ENCODE measurements around the gene RAMACL. TPM values are rescaled to one million over a fixed set of nuclear protein-coding genes. Genes with fewer than 3 reads are reported as not detected.

Gene RAMACL
- total RNA-seq, 1 donor from 2014 or later: 1.0 TPM

DNA sequence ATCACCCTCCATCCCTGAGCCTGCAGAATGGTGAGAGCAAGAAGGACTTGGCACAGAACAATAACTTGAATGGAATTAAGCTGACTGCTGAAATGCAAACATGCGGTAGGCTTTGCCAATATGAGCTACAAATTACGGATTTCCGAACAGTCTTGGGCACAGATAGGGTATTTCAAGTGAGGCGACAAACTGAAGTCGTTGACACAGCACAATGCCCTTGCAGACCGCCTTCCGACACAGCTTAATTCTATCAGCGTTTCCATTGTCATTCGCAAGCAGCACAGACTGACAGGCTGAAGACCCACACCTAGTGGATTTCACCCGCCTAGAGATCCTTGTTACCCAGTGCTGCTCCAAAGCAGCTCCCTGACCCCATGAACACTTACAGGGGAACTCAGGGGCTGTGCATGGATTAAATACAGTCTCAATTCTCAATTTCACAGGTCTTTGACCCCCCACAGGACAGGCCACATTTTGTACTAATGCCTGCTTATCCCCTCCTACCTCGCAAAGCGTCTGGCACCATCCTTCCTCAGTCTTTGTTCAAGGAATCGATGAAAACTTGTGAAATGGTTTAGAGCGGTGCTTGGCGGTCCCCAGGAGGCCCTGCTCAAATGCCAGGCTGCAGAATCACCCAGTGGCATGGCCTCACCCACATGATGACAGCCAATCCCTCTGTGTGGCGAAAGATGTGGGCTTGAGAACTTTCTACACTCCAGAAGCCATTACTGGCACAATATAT is 34.6 kb downstream of the RAMACL start:
- Histone ChIP-seq H3K27me3 (ENCODE audit: control insufficient read depth in 3 of 3, insufficient read depth in 3 of 3, low read length in 3 of 3) (no peaks in the 10 kb centered on the region), H3K4me1 (ENCODE audit: control insufficient read depth in 3 of 3, insufficient read depth in 3 of 3, low read length in 3 of 3) (peaks cover 19 to 24% (median 24%) of the 10 kb centered on the region in 3 donors), H3K9me3 (ENCODE audit: control insufficient read depth in 3 of 3, low read length in 3 of 3) (no peaks in the 10 kb centered on the region), H3K4me3 (ENCODE audit: low read length in 3 of 3) (no peak overlapping the region), H3K27ac (ENCODE audit: low read depth, low read length) (no peak overlapping the region), H3K9ac (ENCODE audit: low read depth in 1 of 3, low read length in 3 of 3) (no peak overlapping the region), H3K36me3 (ENCODE audit: control insufficient read depth in 3 of 3, insufficient read depth in 3 of 3, low read length in 3 of 3) (no peaks in the 10 kb centered on the region)

DNA sequence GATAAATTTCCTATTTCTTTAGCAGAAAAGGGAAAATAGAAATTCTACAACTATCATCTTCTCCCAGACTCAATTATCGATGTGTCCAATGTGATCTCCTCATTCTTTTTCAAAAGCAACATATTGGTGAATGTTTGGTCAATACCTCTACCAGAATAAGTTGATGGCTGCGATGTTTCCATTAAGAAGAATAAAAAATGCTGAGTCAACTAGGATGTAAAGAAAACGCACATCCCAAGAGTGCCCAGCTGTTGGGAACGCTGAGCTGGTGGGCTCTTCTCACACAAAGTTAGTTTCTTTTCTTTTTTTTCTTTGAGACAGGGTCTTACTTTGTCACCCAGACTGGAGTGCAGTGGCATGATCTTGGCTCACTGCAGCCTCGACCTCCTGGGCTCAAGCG is 39.8 kb downstream of the RAMACL start:
- Histone ChIP-seq H3K4me1 (ENCODE audit: control insufficient read depth in 3 of 3, insufficient read depth in 3 of 3, low read length in 3 of 3) (peaks cover 6 to 9% (median 7%) of the 10 kb centered on the region in 3 donors), H3K9me3 (ENCODE audit: control insufficient read depth in 3 of 3, low read length in 3 of 3) (no peaks in the 10 kb centered on the region), H3K9ac (ENCODE audit: low read depth in 1 of 3, low read length in 3 of 3) (no peak overlapping the region), H3K27me3 (ENCODE audit: control insufficient read depth in 3 of 3, insufficient read depth in 3 of 3, low read length in 3 of 3) (no peaks in the 10 kb centered on the region), H3K27ac (ENCODE audit: low read depth, low read length) (no peak overlapping the region), H3K4me3 (ENCODE audit: low read length in 3 of 3) (no peak overlapping the region), H3K36me3 (ENCODE audit: control insufficient read depth in 3 of 3, insufficient read depth in 3 of 3, low read length in 3 of 3) (peaks cover 0 to 3% (median 0%) of the 10 kb centered on the region in 3 donors)

DNA sequence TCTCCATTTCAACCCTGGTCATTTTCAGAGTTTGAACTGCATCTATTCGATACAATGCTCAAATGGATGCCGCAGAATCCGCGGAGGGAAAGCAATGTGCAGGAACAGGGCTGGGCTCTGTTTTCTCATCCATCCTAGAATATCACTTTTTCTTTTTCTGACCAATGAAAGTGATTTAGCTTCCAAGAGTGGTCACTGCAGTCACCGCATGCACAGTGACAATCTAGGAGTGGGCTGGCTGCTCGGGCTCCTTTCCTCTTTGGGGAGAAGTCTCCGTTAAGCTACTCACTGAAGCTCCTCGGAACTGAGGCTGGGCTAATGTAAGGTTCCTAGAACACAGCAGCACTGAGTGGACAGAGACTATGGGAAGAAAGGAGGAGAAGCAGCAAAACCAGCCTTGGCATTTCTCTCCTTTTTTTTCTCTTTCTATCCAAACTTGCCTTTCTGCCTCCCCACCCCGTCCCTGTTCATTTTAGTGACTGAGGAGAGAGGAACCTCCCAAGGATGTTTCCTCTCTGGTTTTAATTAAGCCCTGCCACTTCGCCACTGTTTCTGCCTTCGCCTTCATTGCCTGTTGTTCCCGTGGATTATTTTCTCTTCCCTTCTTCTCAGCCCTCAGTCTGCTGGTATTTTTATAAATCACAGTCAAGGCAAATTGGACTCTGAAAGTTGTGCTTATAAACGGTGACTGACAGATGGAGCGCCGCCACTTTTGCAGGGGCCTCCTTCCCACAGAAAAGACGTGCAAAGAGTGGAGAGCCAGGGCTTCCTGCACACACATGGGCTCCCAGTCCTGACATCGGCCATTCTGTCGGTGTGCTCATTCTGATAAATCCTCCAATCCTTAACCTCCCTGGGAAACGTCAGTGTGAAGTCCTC is 41.1 kb downstream of the RAMACL start:
- Histone ChIP-seq H3K9ac (ENCODE audit: low read depth in 1 of 3, low read length in 3 of 3) (no peak overlapping the region), H3K27ac (ENCODE audit: low read depth, low read length) (no peak overlapping the region), H3K4me1 (ENCODE audit: control insufficient read depth in 3 of 3, insufficient read depth in 3 of 3, low read length in 3 of 3) (peaks cover 13 to 20% (median 18%) of the 10 kb centered on the region in 3 donors), H3K27me3 (ENCODE audit: control insufficient read depth in 3 of 3, insufficient read depth in 3 of 3, low read length in 3 of 3) (no peaks in the 10 kb centered on the region), H3K4me3 (ENCODE audit: low read length in 3 of 3) (no peak overlapping the region), H3K9me3 (ENCODE audit: control insufficient read depth in 3 of 3, low read length in 3 of 3) (no peaks in the 10 kb centered on the region), H3K36me3 (ENCODE audit: control insufficient read depth in 3 of 3, insufficient read depth in 3 of 3, low read length in 3 of 3) (peaks cover 0 to 3% (median 0%) of the 10 kb centered on the region in 3 donors)

DNA sequence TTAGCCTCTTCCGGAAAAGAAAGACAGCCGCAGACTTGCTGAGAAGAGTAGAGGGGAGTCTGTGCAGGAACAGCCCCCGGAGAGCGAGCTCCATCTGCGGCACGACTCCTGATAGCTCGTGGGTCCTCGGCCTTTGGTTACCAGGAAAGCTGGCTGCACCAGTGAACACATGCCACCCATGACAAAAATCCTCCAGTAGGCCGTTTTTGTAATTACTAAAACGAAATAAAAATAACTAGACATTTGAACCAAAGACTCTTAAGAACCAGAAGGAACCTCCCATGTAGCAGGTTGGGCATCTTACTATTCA is 42.2 kb downstream of the RAMACL start:
- H3K9ac ChIP-seq (ENCODE audit: low read depth in 1 of 3, low read length in 3 of 3): no peak overlapping the region
- no peaks in the 10 kb centered on the region for H3K9me3 ChIP-seq (ENCODE audit: control insufficient read depth in 3 of 3, low read length in 3 of 3)
- no peak overlapping the region for H3K27ac ChIP-seq (ENCODE audit: low read depth, low read length)
- H3K4me1 ChIP-seq (ENCODE audit: control insufficient read depth in 3 of 3, insufficient read depth in 3 of 3, low read length in 3 of 3): peaks cover 13 to 24% (median 18%) of the 10 kb centered on the region in 3 donors
- peaks cover 0 to 3% (median 0%) of the 10 kb centered on the region in 3 donors for H3K36me3 ChIP-seq (ENCODE audit: control insufficient read depth in 3 of 3, insufficient read depth in 3 of 3, low read length in 3 of 3)
- no peak overlapping the region for H3K4me3 ChIP-seq (ENCODE audit: low read length in 3 of 3)
- no peaks in the 10 kb centered on the region for H3K27me3 ChIP-seq (ENCODE audit: control insufficient read depth in 3 of 3, insufficient read depth in 3 of 3, low read length in 3 of 3)

DNA sequence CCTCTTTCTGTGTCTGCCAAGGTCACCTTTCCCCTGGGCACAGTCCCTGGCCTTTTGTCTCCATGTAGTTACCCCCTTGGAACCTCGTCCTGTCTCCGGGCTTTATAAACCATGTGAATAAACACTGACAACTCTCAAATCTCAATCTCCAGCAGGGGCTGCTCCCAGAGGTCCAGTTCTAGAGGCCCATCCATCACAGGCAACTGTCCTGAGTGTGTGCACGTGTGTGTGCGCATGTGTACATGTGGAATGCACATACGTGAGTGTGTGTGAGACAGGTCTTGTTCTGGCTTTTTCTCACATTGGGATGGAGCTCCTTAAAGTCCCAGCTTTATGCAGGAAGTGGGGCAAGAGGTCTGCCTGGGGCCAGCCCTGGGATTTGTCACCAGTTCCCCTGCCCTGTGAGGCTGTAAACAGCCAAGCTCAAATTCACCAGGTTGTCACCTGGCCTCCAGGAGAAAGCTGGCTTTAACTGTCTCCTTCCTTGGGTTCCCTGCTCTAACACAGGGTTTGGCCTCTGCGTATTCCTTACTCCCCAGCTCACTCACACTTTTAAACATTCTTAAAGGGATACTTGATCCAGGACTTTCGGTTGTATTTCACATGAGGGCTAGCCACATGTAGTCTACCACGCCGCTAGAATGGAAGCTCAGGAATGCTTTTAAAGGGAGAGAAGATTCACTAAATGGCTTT is 42.7 kb downstream of the RAMACL start:
- no peak overlapping the region for H3K9ac ChIP-seq (ENCODE audit: low read depth in 1 of 3, low read length in 3 of 3)
- H3K36me3 ChIP-seq (ENCODE audit: control insufficient read depth in 3 of 3, insufficient read depth in 3 of 3, low read length in 3 of 3): peaks cover 0 to 3% (median 0%) of the 10 kb centered on the region in 3 donors
- peaks cover 13 to 24% (median 18%) of the 10 kb centered on the region in 3 donors for H3K4me1 ChIP-seq (ENCODE audit: control insufficient read depth in 3 of 3, insufficient read depth in 3 of 3, low read length in 3 of 3)
- no peaks in the 10 kb centered on the region for H3K9me3 ChIP-seq (ENCODE audit: control insufficient read depth in 3 of 3, low read length in 3 of 3)
- H3K27ac ChIP-seq (ENCODE audit: low read depth, low read length): no peak overlapping the region
- H3K27me3 ChIP-seq (ENCODE audit: control insufficient read depth in 3 of 3, insufficient read depth in 3 of 3, low read length in 3 of 3): no peaks in the 10 kb centered on the region
- H3K4me3 ChIP-seq (ENCODE audit: low read length in 3 of 3): no peak overlapping the region

DNA sequence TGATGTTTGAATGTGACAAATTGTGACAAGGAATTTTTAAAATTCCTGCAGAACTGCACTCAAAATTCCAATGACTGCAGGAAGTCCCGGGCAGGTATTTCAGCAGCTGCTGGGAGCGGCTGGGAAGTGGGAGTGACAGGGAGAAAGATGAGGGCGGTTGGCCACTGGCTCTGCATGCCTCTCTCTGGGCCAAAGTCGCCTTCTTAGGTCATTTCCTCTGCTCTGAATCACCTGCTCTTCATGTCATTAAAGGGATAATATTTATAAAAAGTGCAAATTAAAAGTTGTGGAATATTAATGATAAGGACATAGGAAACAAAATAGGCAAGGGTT is 43.9 kb downstream of the RAMACL start:
- H3K27me3 ChIP-seq (ENCODE audit: control insufficient read depth in 3 of 3, insufficient read depth in 3 of 3, low read length in 3 of 3): no peaks in the 10 kb centered on the region
- H3K9me3 ChIP-seq (ENCODE audit: control insufficient read depth in 3 of 3, low read length in 3 of 3): no peaks in the 10 kb centered on the region
- peaks cover 0 to 7% (median 0%) of the 10 kb centered on the region in 3 donors for H3K36me3 ChIP-seq (ENCODE audit: control insufficient read depth in 3 of 3, insufficient read depth in 3 of 3, low read length in 3 of 3)
- H3K4me3 ChIP-seq (ENCODE audit: low read length in 3 of 3): no peak overlapping the region
- no peak overlapping the region for H3K9ac ChIP-seq (ENCODE audit: low read depth in 1 of 3, low read length in 3 of 3)
- H3K27ac ChIP-seq (ENCODE audit: low read depth, low read length): no peak overlapping the region
- peaks cover 13 to 24% (median 18%) of the 10 kb centered on the region in 3 donors for H3K4me1 ChIP-seq (ENCODE audit: control insufficient read depth in 3 of 3, insufficient read depth in 3 of 3, low read length in 3 of 3)

DNA sequence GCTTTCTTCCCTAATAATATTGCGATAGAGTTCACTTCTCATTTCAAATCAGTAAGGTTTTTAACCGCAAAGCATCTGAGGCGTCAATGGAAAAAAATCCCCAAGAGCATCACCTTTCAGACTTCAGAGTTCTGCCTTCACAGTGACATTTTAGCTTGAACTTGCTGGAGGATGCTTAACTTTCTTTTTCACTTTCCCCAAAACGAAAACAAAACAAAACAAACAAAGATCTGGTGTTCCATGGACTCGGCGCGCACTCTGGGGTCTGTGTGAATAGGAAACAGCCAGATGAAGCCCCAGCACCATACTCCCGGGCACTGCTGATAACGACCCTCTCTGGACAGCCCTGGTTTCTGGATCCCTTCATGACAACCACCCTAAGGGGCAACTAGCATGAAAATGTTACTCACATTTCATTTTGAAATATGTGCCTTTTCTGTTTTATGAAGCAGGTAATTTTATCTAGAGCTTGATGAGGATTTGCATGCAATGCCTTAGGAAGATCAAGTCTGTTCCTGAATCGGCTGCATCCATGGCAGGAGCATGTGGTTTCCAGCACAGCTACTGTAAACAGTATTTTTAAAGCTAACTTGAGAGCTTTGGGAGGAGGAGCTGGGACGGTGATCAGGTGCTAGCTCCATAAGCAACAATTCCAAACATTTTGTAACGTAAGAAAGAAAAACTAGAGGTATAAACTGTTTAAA is 44.5 kb downstream of the RAMACL start:
- Histone ChIP-seq H3K9me3 (ENCODE audit: control insufficient read depth in 3 of 3, low read length in 3 of 3) (no peaks in the 10 kb centered on the region), H3K9ac (ENCODE audit: low read depth in 1 of 3, low read length in 3 of 3) (peak overlapping the region in 1 of 3 donors; percentile 23), H3K4me3 (ENCODE audit: low read length in 3 of 3) (peak overlapping the region in 1 of 3 donors; percentile 41), H3K4me1 (ENCODE audit: control insufficient read depth in 3 of 3, insufficient read depth in 3 of 3, low read length in 3 of 3) (peaks cover 13 to 24% (median 18%) of the 10 kb centered on the region in 3 donors), H3K36me3 (ENCODE audit: control insufficient read depth in 3 of 3, insufficient read depth in 3 of 3, low read length in 3 of 3) (peaks cover 0 to 7% (median 0%) of the 10 kb centered on the region in 3 donors), H3K27me3 (ENCODE audit: control insufficient read depth in 3 of 3, insufficient read depth in 3 of 3, low read length in 3 of 3) (no peaks in the 10 kb centered on the region), H3K27ac (ENCODE audit: low read depth, low read length) (no peak overlapping the region)

DNA sequence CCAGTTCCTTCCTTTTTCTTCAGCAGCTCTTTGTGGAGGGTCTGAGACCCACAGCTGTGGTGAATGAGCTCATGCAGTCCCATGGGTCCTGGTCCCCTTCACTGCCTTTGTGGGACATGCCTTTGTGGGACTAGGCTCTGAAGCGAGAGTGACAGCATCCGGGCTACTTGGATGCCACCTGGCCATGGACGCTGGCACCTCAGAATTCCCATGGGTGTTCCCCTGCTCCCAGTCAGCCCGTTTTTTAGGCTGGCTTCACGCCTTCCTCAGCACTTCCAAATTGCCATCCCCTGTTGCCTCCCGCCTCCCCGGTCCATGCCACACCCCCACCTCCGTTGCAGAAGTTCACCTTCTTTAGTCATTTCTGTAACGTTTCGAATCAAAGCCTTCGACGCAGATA is 45.1 kb downstream of the RAMACL start:
- no peak overlapping the region for H3K27ac ChIP-seq (ENCODE audit: low read depth, low read length)
- H3K36me3 ChIP-seq (ENCODE audit: control insufficient read depth in 3 of 3, insufficient read depth in 3 of 3, low read length in 3 of 3): peaks cover 0 to 7% (median 2%) of the 10 kb centered on the region in 3 donors
- no peaks in the 10 kb centered on the region for H3K9me3 ChIP-seq (ENCODE audit: control insufficient read depth in 3 of 3, low read length in 3 of 3)
- peak overlapping the region in 2 of 3 donors; percentile 23 to 60 for H3K9ac ChIP-seq (ENCODE audit: low read depth in 1 of 3, low read length in 3 of 3)
- no peaks in the 10 kb centered on the region for H3K27me3 ChIP-seq (ENCODE audit: control insufficient read depth in 3 of 3, insufficient read depth in 3 of 3, low read length in 3 of 3)
- peaks cover 13 to 24% (median 18%) of the 10 kb centered on the region in 3 donors for H3K4me1 ChIP-seq (ENCODE audit: control insufficient read depth in 3 of 3, insufficient read depth in 3 of 3, low read length in 3 of 3)
- H3K4me3 ChIP-seq (ENCODE audit: low read length in 3 of 3): peak overlapping the region; percentile 44 to 62 (median 45)

DNA sequence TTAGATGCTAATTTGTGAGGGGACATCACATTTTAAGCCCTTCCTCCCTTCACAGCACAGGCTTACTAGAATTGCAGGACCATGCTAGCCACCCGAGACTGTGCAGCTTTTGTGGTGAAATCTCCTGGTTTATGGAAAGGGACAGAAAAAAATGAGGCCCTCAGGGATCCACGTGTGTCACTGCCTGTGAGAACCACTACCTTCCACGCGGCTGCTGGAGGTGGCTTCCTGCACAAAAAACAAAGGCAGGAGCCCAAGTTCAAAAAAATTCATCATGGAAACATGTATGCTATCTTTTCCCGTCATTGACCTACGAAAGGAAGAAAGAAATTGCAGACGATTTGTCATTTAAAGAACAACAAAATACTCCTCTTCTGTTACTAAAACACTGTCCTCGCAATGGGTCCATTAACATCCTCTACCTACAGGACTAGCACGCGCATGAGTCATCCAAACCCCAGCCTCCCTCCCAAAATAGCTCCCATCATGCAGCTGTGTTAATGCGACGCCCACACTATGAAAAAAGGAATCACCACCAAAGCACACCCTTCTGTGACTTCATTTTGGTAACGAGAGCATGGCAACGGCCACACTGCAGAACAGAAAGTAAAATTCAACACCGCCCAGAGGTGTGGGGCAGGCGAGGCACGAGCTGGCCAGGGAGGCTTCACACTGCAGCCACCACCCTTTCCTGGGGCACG is 45.7 kb downstream of the RAMACL start:
- Histone ChIP-seq H3K27me3 (ENCODE audit: control insufficient read depth in 3 of 3, insufficient read depth in 3 of 3, low read length in 3 of 3) (no peaks in the 10 kb centered on the region), H3K9me3 (ENCODE audit: control insufficient read depth in 3 of 3, low read length in 3 of 3) (no peaks in the 10 kb centered on the region), H3K4me1 (ENCODE audit: control insufficient read depth in 3 of 3, insufficient read depth in 3 of 3, low read length in 3 of 3) (peaks cover 13 to 24% (median 18%) of the 10 kb centered on the region in 3 donors), H3K9ac (ENCODE audit: low read depth in 1 of 3, low read length in 3 of 3) (peak overlapping the region in 2 of 3 donors; percentile 23 to 60), H3K36me3 (ENCODE audit: control insufficient read depth in 3 of 3, insufficient read depth in 3 of 3, low read length in 3 of 3) (peaks cover 4 to 10% (median 7%) of the 10 kb centered on the region in 3 donors), H3K4me3 (ENCODE audit: low read length in 3 of 3) (peak overlapping the region; percentile 44 to 62 (median 45)), H3K27ac (ENCODE audit: low read depth, low read length) (no peak overlapping the region)
